ENCODE data around the gene C8B.

The C8B gene

DNA sequence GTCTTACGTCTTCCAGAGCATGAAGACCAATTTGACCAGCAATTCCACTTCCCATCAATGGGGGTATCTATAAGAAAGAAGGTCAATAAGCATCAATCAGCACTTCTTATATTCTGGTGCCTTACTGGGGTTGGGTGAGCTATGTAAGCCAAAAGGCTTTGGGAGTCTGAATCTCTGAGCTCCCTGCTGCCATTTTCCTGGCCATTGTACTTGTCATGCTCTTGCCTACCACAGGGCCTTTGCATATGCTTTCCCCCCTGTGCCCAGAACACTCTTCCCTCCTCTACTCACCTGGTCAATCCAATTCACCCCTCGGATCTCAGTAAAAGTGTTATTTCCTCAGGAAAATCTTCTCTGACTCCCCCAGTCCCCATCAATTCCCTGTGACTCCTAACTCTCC, 36.3 kb downstream of the C8B start:
- no peak for DNase-seq

- no peak for DNase-seq
Measured at GRCh38 chr1:56927986-56928385, 37.8 kb downstream of the C8B start.

DNA sequence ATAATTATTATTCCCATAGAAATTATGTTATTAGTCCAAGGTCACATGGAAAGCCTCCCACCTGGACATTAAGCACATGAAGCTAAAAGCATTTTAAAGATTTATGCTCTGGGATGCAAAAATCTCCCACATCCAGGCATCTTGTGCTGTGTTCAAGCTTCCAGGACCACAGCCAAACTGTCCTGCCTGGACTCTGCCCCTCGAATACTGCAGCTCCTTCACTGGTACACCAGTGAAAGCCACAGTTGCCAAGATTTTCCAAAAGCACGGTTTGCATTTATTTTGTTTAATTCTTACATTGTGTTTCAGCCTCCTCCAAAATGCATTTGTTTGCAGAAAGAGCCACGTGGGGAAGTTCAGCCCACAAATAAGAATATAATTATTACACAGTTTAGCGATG, 38.6 kb downstream of the C8B start:
- no peak for DNase-seq

DNA sequence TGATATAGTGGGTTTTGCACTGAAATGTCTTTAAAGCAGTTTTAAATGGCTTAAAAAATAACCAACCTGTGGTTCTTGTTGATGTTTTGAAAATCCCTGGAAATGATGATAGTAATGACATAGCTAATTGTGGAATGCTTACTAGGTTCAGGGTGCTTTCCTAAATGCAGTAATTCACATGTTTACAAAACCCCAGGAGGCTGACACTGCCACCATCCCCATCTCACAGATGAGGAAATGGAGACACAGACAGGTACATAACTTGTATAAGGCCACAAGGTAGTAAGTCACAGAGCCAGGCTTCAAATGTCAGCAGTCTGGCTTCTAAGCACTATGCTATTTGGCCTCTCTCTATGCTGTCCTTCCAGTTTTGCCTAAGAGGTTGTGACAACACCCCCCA, 40.6 kb downstream of the C8B start:
- DNase-seq = no peak

GRCh38 chr1:56924116-56924515, 41.7 kb downstream of the C8B start:
- DNase-seq = no peak

GRCh38 chr1:56923201-56923600, 42.6 kb downstream of the C8B start:
- no peak for DNase-seq

DNA sequence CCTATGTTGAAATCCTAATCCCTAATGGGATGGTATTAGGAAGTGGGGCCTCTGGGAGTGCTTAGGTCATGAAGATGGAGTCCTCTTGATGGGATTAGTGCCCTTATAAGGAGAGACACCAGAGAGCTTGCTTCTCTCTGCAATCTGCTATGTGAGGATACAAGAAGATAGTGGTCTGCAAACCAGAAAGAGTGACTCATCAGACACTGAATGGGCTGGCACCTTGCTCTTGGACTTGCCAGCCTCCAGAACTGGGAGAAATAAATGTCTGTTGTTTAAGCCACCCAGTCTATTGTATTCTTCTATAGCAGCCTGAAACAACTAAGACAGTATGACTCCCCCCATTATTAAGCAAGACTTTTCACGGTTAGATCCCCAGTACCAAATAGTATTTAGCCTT, 43.3 kb downstream of the C8B start:
- no peak for DNase-seq

DNA sequence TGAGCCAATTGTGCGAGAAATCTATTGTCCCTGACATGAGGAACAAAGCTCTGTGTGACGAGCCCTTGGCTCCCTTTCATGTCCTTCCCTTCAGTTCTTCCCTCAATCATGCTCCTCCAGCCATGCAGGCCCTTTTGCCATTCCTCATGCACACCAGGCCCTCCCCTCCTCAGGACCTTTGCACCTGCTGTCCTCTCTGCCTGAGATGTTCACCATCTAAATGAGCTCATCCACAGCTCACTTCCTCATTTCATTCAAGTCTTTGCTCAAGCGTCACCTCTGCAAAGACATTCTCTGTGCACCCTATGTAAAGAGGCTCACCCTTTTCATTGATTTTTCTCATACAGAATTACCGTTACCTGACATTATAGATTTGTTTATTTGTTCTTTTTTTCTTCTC, 43.7 kb downstream of the C8B start:
- DNase-seq = no peak

GRCh38 chr1:56921479-56921878, 44.3 kb downstream of the C8B start:
- no peak for DNase-seq

DNA sequence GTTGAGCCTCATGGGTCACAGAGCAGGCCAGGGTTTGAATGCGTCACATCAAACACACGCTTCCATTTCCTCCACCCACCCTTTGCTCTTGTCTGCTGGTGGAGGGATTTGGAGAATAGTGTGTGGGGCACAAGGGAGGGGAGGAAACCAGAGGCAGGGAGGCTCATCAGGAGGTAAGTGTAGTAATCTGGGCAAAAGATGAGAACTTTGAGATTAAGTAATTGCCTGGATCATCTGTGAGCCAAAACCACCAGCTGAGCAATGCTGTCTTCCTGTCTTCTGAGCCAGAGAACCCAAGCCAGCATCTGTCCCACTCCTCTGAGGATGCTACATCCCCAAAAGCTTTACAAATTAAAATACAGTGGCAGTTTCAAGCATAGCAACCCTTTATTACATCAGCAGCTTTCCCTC, 45.2 kb downstream of the C8B start:
- no peak for DNase-seq

GRCh38 chr1:56917356-56917755, 48.5 kb downstream of the C8B start:
- DNase-seq = no peak

DNA sequence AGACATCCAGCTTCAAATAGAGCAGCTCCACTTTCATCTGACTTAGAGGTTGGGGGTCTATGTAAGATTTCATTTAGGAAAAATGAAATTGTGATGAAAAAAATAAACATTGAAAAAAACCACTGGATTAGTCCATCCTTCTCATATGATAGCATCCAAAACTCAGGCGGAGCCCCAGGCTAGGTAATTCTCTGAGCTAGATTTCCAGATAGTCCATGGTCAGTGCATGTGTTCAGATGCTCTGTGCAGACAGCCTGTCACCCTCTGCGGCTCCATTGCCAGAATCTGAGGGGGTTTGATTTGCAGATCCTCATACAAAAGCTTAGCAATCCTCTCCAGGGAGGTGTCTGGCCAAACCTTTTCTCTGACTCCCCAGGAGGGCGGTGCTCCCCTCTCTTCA, 49.2 kb downstream of the C8B start:
- no peak for DNase-seq

DNA sequence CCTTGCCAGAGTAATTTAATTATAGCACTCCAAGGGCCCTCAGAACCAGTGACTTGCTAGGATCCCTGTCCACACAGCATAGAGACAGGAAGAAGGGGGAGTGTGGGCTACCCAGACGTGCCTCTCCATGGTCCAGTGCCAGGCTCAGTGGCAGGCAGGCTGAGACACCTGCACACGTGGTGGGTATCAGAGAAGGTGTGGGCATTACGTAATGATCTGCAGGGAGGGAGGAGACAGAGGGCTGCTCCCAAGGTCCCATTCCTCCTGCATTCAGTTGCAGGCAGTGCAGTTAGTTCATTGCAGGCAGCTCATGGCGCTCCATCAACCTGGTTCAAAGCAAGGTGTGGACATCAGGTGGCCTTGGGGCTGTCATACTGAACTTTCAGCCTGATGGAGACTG, 49.9 kb downstream of the C8B start:
- no peak for DNase-seq

GRCh38 chr1:56912325-56912724, 53.5 kb downstream of the C8B start:
- DNase-seq = no peak

DNA sequence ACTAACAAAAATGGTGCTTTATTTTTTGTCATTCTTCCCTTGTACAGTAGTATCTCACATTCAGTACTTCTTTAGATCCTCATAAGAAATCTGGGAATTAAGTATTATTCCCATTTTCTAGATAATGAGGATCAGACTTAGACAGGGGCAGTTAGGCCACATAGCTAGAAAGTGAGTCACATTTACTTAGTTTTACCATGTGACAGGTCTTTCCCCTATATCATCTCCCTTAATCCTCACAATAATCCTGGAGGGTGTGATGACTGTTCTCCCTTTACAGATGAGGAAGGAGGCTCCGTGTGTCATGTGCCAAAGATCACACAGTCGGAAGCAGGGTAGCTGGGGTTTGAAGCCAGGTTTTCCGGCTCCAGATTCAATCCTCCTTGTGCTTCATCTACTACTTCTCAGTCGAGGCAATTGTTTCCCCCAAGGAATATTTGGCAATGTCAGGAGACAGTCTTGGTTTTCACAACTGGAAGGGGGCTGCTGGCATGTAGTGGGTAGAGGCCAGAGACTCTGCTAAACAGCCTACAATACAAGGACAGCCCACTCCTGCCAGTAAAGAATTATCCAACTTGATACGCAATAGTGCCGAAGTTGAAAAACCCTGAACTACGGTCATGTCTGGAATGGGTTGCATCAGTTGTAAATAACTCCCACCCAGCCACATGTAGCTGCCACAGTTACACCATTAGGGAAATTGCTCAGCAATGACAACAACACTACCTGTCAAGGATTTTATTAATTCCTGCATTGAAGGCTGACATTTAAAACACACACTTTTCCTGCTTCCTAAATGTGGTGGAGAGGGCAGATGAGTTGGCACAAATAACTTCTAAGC, 54.5 kb downstream of the C8B start:
- DNase-seq = no peak

DNA sequence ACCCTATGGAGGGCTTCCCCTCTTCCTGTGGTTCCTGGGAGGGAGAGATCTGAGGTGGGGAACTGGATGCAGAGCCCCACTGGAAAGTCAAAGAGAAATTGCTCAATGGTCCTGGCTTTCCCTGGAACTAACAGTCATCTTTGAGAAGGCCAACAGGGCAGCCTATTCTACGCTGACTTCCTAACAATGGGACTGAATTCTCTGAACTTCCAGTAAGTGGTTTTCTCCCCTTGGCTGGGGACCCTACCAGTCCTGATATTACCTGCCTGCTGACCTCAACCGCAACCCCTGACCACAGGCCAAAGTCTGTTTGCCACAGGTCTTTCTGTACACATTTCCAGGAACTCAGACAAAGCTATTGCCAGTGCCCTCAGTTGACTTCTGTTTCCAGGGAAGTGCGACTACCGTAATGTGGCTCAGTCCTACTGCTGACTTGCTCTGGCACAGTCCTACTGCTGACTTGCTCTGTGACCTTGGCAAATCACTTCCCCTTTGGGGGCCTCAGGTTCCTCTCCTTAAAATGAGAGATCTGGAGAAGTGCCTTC, 55.3 kb downstream of the C8B start:
- no peak for DNase-seq

DNA sequence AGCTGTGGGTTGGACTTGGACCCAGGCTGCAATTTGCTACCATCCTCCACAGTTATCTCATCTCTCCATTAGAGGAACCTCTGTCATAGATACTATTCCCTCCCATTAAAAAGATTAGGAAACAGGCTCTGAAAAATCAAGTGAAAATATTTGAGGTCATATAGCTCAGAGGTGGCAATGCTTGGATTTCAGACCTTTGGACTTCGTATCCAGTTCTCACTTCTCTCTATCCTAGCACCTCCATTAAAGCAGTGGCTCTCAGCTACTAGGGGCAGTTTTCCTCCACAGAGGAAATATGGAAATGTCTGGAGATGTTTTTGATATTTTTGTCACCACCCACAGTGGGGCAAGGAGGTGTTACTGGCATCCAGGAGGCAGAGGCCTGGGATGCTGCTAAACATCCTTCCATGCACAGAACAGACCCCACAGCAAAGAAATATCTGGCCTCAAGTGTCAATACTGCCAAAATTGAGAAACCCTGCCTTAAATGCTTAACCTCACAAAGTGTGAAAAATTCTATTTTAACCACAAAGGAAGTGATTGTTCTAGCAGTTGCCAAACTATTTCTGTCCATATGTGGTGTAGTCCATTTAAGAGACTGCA, 57.1 kb downstream of the C8B start:
- no peak for DNase-seq

DNA sequence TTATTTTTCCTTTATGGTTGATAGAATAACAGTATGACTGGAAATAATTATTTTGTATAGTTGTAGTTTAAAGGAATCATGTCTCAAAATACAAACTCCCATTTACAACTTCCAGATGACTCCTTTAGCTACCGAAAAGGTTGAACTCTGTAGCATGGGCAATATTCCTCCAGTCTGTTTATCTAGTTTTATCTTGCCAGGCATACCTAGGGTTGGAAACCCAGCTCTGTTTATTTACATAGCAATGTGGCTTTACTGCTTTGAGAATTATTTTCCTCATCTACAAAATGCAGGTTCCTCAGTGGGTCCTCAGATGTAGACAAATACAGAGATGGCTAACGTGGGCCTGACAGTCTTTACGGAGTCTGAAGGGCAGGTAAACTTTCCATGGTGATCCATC, 60.1 kb downstream of the C8B start:
- DNase-seq = no peak

DNA sequence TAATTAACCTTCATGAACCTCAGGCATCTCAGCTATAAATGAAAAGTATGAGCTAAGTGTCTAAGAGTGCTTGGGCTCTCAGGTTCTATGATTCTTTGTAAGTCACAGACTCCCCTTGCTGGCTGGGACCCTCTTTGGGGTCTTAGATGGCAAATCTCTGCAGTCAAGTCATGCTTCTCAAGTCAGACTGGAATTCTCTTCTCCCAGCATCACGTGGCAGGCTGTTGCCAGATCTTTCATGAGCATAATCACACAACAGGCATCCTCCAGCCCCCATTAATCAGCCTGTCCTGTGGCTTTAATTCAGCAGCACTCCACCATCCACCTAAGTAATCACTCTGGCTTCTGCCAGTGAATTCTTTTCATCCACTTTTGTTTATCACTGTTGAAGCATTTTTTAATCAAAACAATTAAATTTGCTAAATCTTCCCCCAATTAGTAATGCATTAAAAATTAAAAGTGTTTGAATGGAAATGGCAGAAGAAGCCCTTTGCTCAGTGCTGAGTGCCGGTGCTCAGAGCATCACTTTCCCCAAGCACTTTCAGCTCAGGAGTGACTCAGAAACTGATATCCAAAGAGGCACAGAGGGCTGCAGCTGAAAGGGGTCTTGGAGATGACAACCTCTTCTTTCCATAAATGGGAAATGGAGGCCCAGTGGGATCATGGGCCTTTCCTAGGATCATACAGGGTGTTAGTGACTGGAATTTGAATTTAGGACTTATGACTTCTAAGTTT, 61.0 kb downstream of the C8B start:
- no peak for DNase-seq

- no peak for DNase-seq
Measured at GRCh38 chr1:56903778-56904177, 62.0 kb downstream of the C8B start.

DNA sequence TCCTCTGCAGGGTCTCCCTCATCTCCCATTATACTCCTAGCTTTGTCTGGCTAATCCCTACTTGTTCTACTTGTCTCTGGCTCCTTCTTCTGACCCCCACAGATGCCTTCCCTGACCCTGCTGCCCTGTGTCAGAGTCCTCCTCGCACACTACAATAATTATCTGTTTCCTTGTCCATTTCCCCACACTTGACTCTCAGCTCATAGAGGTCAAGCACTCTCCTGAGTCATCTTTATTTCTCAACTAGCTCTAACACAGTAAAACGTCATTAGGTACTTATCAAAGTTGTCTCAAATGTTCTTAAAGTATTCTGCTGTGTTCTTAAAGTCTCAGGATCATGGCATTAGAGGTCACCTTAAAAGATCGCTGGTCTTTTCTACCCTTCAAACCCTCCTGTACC, 64.1 kb downstream of the C8B start:
- no peak for DNase-seq

DNA sequence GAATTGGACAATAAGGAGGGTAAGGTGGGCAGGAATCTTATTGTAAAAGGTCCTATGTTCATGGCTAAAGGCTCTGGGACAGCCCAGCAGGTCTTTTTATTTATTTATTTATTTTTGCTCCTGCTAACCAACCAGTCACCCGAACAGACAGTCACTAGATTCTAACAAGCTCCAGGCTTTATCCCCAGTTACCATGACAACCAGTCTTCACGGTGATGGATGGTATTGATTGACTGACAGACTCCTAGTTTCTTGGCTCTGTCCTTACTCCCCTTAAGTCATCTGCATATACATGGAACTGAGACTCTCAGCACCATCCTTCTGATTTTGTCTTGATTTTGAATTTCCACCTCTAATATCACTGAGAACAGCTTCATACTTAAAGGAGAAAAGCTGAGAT, 66.9 kb downstream of the C8B start:
- DNase-seq = no peak

GRCh38 chr1:56898005-56898373, 67.8 kb downstream of the C8B start:
- no peak for DNase-seq
